A549 treated with GW870086 at 1 μM for 4 hours (cell line): ENCODE measurements around the gene PSMG4. TPM values are rescaled to one million over a fixed set of nuclear protein-coding genes. Genes with fewer than 3 reads are reported as not detected.

ENCODE experiments used
- total RNA-seq: library from RNA; stranded (reverse); fragments of 200-300 nt; extraction: Qiagen RNA extraction; gene quantifications from 5 replicates; pipeline ENCODE4 v1.2.3, GENCODE V29; 2022; ENCODE audit warnings: low read depth

PSMG4 gene, protein sequence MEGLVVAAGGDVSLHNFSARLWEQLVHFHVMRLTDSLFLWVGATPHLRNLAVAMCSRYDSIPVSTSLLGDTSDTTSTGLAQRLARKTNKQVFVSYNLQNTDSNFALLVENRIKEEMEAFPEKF
- total RNA-seq, result 22.5 to 29.7 TPM (median 28.6 TPM) in 5 replicates

DNA sequence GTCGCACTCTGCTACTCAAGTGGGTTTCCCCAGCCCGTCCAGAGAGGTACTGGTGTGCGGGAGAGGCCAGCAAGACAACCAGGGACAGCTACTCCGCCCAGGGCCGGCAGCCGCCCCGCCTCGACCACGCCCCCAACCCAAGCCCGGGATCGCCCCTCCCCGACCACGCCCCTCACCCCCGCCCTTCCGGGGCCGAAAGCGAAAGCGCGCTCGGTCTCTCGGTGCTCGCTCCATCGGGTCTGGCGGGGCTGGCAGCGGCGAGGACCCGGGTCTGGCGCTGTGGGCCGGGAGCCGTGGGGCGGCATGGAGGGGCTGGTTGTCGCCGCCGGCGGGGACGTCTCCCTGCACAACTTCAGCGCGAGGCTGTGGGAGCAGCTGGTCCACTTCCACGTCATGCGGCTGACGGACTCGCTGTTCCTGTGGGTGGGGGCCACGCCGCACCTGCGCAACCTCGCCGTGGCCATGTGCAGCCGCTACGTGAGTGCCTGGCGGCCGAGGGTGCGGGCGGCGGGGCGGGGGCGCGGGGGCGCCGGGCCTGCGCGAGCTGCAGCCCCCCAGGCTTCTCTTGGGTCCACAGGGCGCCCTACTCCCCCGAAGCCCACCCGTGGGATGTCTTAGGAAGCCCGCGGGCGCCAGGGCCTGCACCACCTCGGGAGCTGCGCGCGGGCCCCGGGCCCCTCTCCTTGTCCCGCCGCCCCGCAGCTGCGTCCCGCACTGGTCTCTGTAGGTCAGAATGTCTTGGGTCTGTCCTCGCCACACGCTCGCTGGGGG lies at the start of gene PSMG4:
TSS of gene PSMG4 (plus strand) at position 228 of the 771 bp plus-strand sequence. CDS start at position 304, 76 bp downstream.

DNA sequence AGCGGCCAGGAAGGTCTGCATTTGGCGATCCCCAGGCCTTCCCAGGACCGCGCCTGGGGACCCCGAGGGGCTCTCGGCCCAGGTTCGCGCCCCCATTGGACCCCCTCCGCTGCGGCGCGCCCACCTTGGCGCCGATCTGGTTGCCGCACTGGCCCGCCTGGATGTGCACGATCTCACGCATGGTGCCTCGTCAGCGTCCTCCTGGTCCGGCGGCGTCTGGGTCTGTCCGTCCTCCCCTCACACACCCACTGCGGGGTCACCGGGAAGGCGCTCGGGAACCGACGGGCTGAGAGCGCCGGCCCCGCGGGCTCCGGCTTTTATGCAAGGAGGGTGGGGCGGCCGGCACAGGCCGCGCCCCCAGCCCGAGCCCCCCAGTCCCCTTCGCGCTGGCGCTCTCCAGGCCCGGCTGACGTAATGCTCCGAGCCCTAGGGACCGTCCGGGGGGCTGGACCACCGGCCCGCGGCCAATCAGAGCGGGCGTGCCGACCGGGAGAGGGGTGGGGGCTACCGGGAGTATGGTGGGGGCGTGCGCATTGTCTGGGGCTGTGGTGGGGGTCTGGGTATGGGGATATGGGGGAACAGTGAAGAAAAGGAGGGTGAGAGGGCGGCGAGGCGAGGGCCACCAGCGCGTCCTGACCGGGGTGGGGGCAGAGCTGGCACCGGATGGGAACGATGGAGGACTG lies 31.2 kb upstream of the PSMG4 start, which contains the start of gene TUBB2B:
TSS of gene TUBB2B (minus strand) at position 291 of the 683 bp plus-strand sequence. CDS start at position 181, 110 bp downstream.

Other genes with a start within 250 kb of the PSMG4 start
- gene RIPK1, start 190.5 kb upstream of the PSMG4 start, total RNA-seq, result 11.7 to 13.2 TPM (median 12.6 TPM) in 5 replicates
- 19.1 to 25.8 TPM (median 23.7 TPM) in 5 replicates for gene BPHL, start 140.2 kb upstream of the PSMG4 start, total RNA-seq
- 77.9 to 101 TPM (median 92.2 TPM) in 5 replicates for gene TUBB2A, start 101.4 kb upstream of the PSMG4 start, total RNA-seq
- 13.7 to 15.1 TPM (median 14.5 TPM) in 5 replicates for gene TUBB2B, start 31.3 kb upstream of the PSMG4 start, total RNA-seq
- gene SLC22A23, start 198.1 kb downstream of the PSMG4 start, total RNA-seq, result 8.1 to 12.0 TPM (median 10.2 TPM) in 5 replicates